Esophagus squamous epithelium (tissue), 4 donors: ENCODE data around the gene GFRA1.

Experiments used
- POLR2A ChIP-seq, 4 donors: fragments of 450-650 bp; IDR thresholded peaks; one replicate each; pipeline ENCODE4 v1.6.1; 2017; ENCODE audit warnings: antibody characterized with exemption in 4 of 4, mild to moderate bottlenecking in 4 of 4, moderate library complexity in 3 of 4
- TF ChIP-seq, protein P1 (sequence below), 6 experiments: fragments of 450-650 bp in 4 of 6; fragments of 200-600 bp in 2 of 6; sonication (generic) in 2 of 6; IDR thresholded peaks; one replicate each; pipeline ENCODE4 v1.5.1; 2016 to 2019; ENCODE audit warnings: antibody characterized with exemption in 6 of 6, mild to moderate bottlenecking in 4 of 6, moderate library complexity in 4 of 6

DNA sequence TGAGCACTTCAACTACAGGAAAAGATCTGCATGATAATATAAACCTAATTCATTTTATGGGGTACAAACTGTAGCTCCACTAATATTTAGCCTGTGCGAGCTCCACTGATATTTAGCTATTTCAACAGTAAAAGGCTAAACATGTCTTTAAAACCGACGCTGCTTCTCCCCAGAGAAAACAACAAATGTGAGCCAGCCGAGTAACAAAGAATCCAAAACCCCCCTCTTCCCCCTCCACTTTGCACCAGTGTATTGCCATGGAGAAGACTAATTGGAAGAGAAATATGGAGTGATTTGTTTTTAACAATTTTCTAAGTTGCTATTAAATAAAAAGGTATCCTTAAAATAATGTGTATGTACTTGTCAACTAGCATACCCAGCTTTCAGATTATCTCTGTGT, 136.7 kb downstream of the GFRA1 start:
- TF ChIP-seq, protein P1, sequence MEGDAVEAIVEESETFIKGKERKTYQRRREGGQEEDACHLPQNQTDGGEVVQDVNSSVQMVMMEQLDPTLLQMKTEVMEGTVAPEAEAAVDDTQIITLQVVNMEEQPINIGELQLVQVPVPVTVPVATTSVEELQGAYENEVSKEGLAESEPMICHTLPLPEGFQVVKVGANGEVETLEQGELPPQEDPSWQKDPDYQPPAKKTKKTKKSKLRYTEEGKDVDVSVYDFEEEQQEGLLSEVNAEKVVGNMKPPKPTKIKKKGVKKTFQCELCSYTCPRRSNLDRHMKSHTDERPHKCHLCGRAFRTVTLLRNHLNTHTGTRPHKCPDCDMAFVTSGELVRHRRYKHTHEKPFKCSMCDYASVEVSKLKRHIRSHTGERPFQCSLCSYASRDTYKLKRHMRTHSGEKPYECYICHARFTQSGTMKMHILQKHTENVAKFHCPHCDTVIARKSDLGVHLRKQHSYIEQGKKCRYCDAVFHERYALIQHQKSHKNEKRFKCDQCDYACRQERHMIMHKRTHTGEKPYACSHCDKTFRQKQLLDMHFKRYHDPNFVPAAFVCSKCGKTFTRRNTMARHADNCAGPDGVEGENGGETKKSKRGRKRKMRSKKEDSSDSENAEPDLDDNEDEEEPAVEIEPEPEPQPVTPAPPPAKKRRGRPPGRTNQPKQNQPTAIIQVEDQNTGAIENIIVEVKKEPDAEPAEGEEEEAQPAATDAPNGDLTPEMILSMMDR (IDR thresholded peaks at IDR 0.05) = no peak
- TF ChIP-seq POLR2A (IDR thresholded peaks at IDR 0.05) = no peak
